A549 (cell line): ENCODE measurements around the gene CTNNA1.
A peak's percentile ranks its signal among the peaks of the same experiment; 100 is the strongest.

Source experiments
- CHD2 ChIP-seq: fragments of 150-350 bp; IDR thresholded peaks from 2 replicates; pipeline ENCODE4 v1.6.1; 2014; ENCODE audit warnings: low read length; ENCODE audit not compliant: partially characterized antibody
- EP300 ChIP-seq, 2 experiments: fragments of >200 bp; sonication (Bioruptor Twin); formaldehyde crosslinking; IDR thresholded peaks; 2 replicates in 1 of 2; 3 replicates in 1 of 2; pipeline ENCODE4 v1.6.1; 2016 to 2017
- HDAC2 ChIP-seq: fragments of 200-600 bp; sonication (generic); IDR thresholded peaks from 2 replicates; pipeline ENCODE4 v1.6.1; 2016
- JUN ChIP-seq, 2 experiments: fragments of >200 bp; sonication (Bioruptor Twin); formaldehyde crosslinking; IDR thresholded peaks; 2 replicates in 1 of 2; 3 replicates in 1 of 2; pipeline ENCODE4 v1.6.1; 2016 to 2017
- JUNB ChIP-seq: fragments of >200 bp; sonication (Bioruptor Twin); formaldehyde crosslinking; IDR thresholded peaks from 2 replicates; pipeline ENCODE4 v1.6.1; 2016
- PHF8 ChIP-seq: fragments of 200-600 bp; sonication (generic); IDR thresholded peaks from 2 replicates; pipeline ENCODE4 v1.6.1; 2016; ENCODE audit warnings: low read depth, mild to moderate bottlenecking, antibody characterized with exemption, moderate library complexity, borderline replicate concordance
- POLR2A ChIP-seq: IDR thresholded peaks from 2 replicates; pipeline ENCODE4 v1.6.1; 2012; ENCODE audit warnings: mild to moderate bottlenecking, low read length
- RAD21 ChIP-seq, 2 experiments: fragments of >200 bp in 1 of 2; sonication (Bioruptor Twin) in 1 of 2; formaldehyde crosslinking in 1 of 2; IDR thresholded peaks in 1 of 2; conservative IDR thresholded peaks in 1 of 2; 2 replicates in 1 of 2; 3 replicates in 1 of 2; pipeline ENCODE4 v1.6.1; 2012 to 2018; ENCODE audit warnings: inconsistent platforms in 1 of 2
- RCOR1 ChIP-seq: fragments of 150-350 bp; IDR thresholded peaks from 2 replicates; pipeline ENCODE4 v1.6.1; 2014; ENCODE audit warnings: antibody characterized with exemption, low read length, low read depth
- ZFP36 ChIP-seq: fragments of 450-650 bp; IDR thresholded peaks from 2 replicates; pipeline ENCODE4 v1.6.1; 2014; ENCODE audit warnings: borderline replicate concordance; ENCODE audit not compliant: partially characterized antibody
- TF ChIP-seq, protein P1 (sequence below): fragments of >200 bp; sonication (Bioruptor Twin); formaldehyde crosslinking; IDR thresholded peaks from 3 replicates; pipeline ENCODE4 v1.5.1; 2016
- TF ChIP-seq, protein P2 (sequence below): IDR thresholded peaks from 2 replicates; pipeline ENCODE4 v1.6.1; 2012; ENCODE audit warnings: low read depth, borderline replicate concordance

DNA sequence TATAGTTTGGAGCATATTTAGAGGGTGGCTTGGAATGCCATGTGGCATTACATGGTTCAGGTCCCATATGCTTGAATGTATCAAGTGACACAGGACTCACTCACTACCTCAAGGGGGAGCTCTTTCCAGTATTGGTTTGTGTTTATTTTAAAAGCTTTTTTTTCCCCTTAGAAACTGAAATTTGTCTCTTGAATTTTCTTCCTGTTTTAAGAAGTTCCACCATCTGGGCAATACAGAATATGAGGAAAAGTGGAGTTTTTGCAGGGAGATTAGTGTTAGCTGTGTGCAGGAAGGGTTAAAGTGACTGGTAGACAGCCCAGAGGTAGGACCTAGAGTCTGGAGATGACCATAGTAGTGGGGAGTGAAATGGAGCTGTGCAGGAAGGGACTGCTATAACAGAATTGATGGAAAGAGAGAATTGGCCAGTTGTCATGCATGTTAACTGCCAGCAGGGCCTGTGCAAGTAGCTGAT, 36.6 kb downstream of the CTNNA1 start:
- TF ChIP-seq RAD21 (conservative IDR thresholded peaks at IDR 0.05 in 1 of 2, IDR thresholded peaks at IDR 0.05 in 1 of 2) (peak; percentile 28 to 34; a peak in 1 of 5 replicates), POLR2A (no peak), ZFP36 (no peak), CHD2 (no peak), EP300 (IDR thresholded peaks at IDR 0.05) (no peak), PHF8 (no peak), JUN (IDR thresholded peaks at IDR 0.05) (no peak), RCOR1 (no peak), HDAC2 (no peak), JUNB (no peak)
- TF ChIP-seq, protein P1, sequence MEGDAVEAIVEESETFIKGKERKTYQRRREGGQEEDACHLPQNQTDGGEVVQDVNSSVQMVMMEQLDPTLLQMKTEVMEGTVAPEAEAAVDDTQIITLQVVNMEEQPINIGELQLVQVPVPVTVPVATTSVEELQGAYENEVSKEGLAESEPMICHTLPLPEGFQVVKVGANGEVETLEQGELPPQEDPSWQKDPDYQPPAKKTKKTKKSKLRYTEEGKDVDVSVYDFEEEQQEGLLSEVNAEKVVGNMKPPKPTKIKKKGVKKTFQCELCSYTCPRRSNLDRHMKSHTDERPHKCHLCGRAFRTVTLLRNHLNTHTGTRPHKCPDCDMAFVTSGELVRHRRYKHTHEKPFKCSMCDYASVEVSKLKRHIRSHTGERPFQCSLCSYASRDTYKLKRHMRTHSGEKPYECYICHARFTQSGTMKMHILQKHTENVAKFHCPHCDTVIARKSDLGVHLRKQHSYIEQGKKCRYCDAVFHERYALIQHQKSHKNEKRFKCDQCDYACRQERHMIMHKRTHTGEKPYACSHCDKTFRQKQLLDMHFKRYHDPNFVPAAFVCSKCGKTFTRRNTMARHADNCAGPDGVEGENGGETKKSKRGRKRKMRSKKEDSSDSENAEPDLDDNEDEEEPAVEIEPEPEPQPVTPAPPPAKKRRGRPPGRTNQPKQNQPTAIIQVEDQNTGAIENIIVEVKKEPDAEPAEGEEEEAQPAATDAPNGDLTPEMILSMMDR: peak; percentile 64
- TF ChIP-seq, protein P2, sequence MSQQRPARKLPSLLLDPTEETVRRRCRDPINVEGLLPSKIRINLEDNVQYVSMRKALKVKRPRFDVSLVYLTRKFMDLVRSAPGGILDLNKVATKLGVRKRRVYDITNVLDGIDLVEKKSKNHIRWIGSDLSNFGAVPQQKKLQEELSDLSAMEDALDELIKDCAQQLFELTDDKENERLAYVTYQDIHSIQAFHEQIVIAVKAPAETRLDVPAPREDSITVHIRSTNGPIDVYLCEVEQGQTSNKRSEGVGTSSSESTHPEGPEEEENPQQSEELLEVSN: no peak
